Gastroesophageal sphincter (tissue), 3 donors: ENCODE data around the gene MSX2.

Experiments used
- POLR2A ChIP-seq, 2 donors: fragments of 450-650 bp; IDR thresholded peaks; one replicate each; pipeline ENCODE4 v1.6.1; 2017; ENCODE audit warnings: antibody characterized with exemption in 2 of 2, mild to moderate bottlenecking in 2 of 2, moderate library complexity in 1 of 2
- TF ChIP-seq, protein P1 (sequence below), 4 experiments: fragments of 200-600 bp in 2 of 4; fragments of 450-650 bp in 2 of 4; sonication (generic) in 1 of 4; IDR thresholded peaks; one replicate each; pipeline ENCODE4 v1.5.1; 2017 to 2019; ENCODE audit warnings: antibody characterized with exemption in 4 of 4, mild to moderate bottlenecking in 2 of 4, moderate library complexity in 2 of 4

DNA sequence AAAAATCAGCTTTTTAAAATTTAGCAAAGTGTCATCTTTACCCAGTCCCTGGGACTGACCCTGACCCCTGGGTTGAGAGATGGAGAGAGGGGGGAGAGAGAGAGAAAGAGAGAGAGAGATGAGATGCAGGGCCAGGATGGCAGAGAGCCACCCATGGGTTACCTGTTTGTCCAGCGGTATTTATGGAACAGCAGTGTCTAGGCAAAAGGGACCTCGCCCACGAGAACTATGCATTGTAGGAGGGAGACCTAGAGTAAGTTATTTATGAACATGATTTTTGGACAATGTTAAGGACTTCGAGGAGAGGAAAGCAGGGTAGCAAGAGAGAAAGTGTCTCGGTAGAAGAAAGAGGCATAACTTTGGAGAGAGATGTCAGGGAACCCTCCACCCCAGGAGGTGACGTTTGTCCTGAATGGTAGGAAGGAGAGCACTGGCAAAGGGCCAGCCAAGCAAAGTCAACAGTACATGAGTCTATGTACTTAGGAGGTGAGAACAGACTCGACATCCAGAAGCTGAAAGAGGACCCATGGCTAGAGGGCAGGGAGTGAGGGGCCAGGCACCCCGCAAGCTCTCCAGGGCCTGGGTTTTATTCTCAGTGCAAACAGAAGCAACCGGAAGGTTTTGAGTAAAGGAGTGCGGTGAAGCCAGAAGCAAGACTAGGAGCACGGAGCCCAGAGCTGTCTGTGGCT lies 30.5 kb upstream of the MSX2 start:
- no peak for TF ChIP-seq POLR2A (IDR thresholded peaks at IDR 0.05)
- TF ChIP-seq, protein P1, sequence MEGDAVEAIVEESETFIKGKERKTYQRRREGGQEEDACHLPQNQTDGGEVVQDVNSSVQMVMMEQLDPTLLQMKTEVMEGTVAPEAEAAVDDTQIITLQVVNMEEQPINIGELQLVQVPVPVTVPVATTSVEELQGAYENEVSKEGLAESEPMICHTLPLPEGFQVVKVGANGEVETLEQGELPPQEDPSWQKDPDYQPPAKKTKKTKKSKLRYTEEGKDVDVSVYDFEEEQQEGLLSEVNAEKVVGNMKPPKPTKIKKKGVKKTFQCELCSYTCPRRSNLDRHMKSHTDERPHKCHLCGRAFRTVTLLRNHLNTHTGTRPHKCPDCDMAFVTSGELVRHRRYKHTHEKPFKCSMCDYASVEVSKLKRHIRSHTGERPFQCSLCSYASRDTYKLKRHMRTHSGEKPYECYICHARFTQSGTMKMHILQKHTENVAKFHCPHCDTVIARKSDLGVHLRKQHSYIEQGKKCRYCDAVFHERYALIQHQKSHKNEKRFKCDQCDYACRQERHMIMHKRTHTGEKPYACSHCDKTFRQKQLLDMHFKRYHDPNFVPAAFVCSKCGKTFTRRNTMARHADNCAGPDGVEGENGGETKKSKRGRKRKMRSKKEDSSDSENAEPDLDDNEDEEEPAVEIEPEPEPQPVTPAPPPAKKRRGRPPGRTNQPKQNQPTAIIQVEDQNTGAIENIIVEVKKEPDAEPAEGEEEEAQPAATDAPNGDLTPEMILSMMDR (IDR thresholded peaks at IDR 0.05), result no peak
